Ovary (tissue), 3 donors: ENCODE measurements around the gene ANO6.

Experiments used
- POLR2A ChIP-seq: fragments of 450-650 bp; IDR thresholded peaks from one replicate; pipeline ENCODE4 v1.6.1; 2017; ENCODE audit warnings: antibody characterized with exemption, mild to moderate bottlenecking, moderate library complexity
- TF ChIP-seq, protein P1 (sequence below), 3 donors: fragments of 450-650 bp in 2 of 3; fragments of 200-600 bp in 1 of 3; IDR thresholded peaks; one replicate each; pipeline versions ENCODE4 v1.5.1 to v1.8.0; 2016 to 2022; ENCODE audit warnings: antibody characterized with exemption in 3 of 3, mild to moderate bottlenecking in 1 of 3
- donor health status: DM: no; HTN: no; CAD: no.

- no peak for TF ChIP-seq POLR2A
- TF ChIP-seq, protein P1, sequence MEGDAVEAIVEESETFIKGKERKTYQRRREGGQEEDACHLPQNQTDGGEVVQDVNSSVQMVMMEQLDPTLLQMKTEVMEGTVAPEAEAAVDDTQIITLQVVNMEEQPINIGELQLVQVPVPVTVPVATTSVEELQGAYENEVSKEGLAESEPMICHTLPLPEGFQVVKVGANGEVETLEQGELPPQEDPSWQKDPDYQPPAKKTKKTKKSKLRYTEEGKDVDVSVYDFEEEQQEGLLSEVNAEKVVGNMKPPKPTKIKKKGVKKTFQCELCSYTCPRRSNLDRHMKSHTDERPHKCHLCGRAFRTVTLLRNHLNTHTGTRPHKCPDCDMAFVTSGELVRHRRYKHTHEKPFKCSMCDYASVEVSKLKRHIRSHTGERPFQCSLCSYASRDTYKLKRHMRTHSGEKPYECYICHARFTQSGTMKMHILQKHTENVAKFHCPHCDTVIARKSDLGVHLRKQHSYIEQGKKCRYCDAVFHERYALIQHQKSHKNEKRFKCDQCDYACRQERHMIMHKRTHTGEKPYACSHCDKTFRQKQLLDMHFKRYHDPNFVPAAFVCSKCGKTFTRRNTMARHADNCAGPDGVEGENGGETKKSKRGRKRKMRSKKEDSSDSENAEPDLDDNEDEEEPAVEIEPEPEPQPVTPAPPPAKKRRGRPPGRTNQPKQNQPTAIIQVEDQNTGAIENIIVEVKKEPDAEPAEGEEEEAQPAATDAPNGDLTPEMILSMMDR (IDR thresholded peaks at IDR 0.05) = no peak
These were observed 88.0 kb downstream of the ANO6 start for GRCh38 chr12:45303945-45304344.
